Measurements from ENCODE around the gene EEF1AKMT1. TPM values are rescaled to one million over a fixed set of nuclear protein-coding genes. Genes with fewer than 3 reads are reported as not detected.

Gene EEF1AKMT1
- total and polyA plus RNA-seq, 2 donors (not counting 1 experiment from before 2014, with no cell fraction given), result 2.9 to 4.9 TPM

DNA sequence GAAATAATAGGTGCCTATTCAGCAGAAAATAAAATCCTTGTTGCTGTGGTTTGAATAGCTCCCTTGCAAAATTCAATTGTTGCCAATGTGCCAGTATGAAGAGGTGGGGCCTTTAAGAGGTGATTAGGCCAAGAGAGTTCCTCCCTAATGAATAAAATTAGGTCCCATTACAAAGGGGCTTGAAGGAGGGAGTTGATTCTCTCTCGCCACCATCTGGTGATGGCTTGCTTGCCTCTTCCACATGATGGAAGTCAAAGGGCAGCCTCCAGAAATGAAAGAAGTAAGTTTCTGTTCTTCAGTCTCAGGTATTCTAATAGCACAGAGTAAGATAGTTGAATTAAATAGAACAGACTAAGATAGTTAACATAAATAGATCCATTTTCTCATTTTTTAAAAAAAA lies 3.0 kb upstream of the EEF1AKMT1 start:
- H2AFZ ChIP-seq (ENCODE audit: insufficient read depth, low read depth, low read length, poor library complexity, severe bottlenecking), result no peak overlapping the region
- H3K9me3 ChIP-seq (ENCODE audit: control extremely low read depth in 1 of 3, control insufficient read depth in 2 of 3, insufficient read depth in 1 of 3, low read length in 2 of 3), result no peaks in the 10 kb centered on the region
- H3K27me3 Mint-ChIP-seq, result no peaks in the 10 kb centered on the region
- H4K20me1 ChIP-seq (ENCODE audit: control insufficient read depth, insufficient read depth, low read length, poor library complexity, severe bottlenecking), result no peaks in the 10 kb centered on the region
- no peaks in the 10 kb centered on the region for H3K9me3 Mint-ChIP-seq (ENCODE audit: insufficient read depth)
- H3K9ac ChIP-seq (ENCODE audit: low read length), result no peak overlapping the region
- no peak for ATAC-seq (ENCODE audit: low read depth)
- no peak overlapping the region for H3K4me2 ChIP-seq (replicated peaks; ENCODE audit: low read depth, low read length, poor library complexity, severe bottlenecking)
- DNase-seq, result no peak
- no peaks in the 10 kb centered on the region for H3K36me3 ChIP-seq (replicated peaks in 1 of 2; ENCODE audit: control extremely low read depth in 1 of 2, control insufficient read depth in 1 of 2, extremely low read depth in 1 of 2, insufficient read depth in 2 of 2, low read length in 1 of 2)
- POLR2A ChIA-PET, result interaction anchor here (0.7 kb wide), 1 partner anchor 362 kb away, joined by 8 read pairs; no protein-coding TSS in a partner anchor
- TF ChIP-seq, protein P1, sequence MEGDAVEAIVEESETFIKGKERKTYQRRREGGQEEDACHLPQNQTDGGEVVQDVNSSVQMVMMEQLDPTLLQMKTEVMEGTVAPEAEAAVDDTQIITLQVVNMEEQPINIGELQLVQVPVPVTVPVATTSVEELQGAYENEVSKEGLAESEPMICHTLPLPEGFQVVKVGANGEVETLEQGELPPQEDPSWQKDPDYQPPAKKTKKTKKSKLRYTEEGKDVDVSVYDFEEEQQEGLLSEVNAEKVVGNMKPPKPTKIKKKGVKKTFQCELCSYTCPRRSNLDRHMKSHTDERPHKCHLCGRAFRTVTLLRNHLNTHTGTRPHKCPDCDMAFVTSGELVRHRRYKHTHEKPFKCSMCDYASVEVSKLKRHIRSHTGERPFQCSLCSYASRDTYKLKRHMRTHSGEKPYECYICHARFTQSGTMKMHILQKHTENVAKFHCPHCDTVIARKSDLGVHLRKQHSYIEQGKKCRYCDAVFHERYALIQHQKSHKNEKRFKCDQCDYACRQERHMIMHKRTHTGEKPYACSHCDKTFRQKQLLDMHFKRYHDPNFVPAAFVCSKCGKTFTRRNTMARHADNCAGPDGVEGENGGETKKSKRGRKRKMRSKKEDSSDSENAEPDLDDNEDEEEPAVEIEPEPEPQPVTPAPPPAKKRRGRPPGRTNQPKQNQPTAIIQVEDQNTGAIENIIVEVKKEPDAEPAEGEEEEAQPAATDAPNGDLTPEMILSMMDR (IDR thresholded peaks at IDR 0.05), result no peak
- no peak for TF ChIP-seq EZH2 (IDR thresholded peaks at IDR 0.05; ENCODE audit: borderline replicate concordance, insufficient read depth, low read depth, low read length, poor library complexity, severe bottlenecking)
- WGBS (ENCODE audit: insufficient coverage), result no CpG with 5 or more reads among the region's 1 CpG
- intact Hi-C loops (cut with micrococcal nuclease), result loop anchor here (10.0 kb wide), 5 partner anchors 48 to 358 kb away; partner anchors contain the start of genes CRYL1, IFT88 and XPO4
- H3K4me1 ChIP-seq (ENCODE audit: control insufficient read depth in 2 of 2, insufficient read depth in 2 of 2, low read length in 2 of 2), result peaks cover 7 to 15% of the 10 kb centered on the region in 2 donors
- CTCF ChIA-PET, result no interaction called here
- H3K27me3 ChIP-seq (replicated peaks in 1 of 4; ENCODE audit: control extremely low read depth in 1 of 4, control insufficient read depth in 3 of 4, insufficient read depth in 4 of 4, low read length in 3 of 4), result no peaks in the 10 kb centered on the region
- H3K4me3 ChIP-seq (ENCODE audit: control extremely low read depth in 1 of 5, extremely low read depth in 1 of 5, insufficient read depth in 1 of 5, low read depth in 2 of 5, low read length in 4 of 5), result no peak overlapping the region
- no peak overlapping the region for H3K27ac ChIP-seq (ENCODE audit: low read length in 2 of 2)
- no peak overlapping the region for H3K27ac Mint-ChIP-seq
- peaks cover 5% of the 10 kb centered on the region for H3K79me2 ChIP-seq (ENCODE audit: control insufficient read depth, insufficient read depth, low read length)
- H3K4me1 Mint-ChIP-seq, result peaks cover 14% of the 10 kb centered on the region
- no peak overlapping the region for H3K4me3 Mint-ChIP-seq

DNA sequence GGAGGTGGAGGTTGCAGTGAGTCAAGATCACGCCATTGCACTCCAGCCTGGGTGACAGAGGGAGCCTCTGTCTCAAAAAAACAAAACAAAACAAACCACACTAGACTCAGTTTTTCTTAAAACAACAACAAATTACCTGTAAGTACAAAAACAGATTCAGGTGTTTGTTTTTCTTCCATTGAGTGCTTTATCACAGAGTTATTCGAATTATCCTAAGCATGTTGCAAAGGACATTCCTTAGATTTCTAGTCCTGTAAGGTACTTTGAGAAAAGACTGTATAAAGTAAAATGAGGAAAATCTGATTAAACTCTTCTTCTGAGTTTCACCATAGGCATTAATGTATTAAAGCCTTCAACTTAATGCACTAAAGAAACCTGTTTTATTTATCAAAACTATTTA lies 2.2 kb upstream of the EEF1AKMT1 start:
- no CpG with 5 or more reads among the region's 2 CpGs for WGBS (ENCODE audit: insufficient coverage)
- Histone ChIP-seq H3K4me1 (ENCODE audit: control insufficient read depth in 2 of 2, insufficient read depth in 2 of 2, low read length in 2 of 2) (peaks cover 7 to 15% of the 10 kb centered on the region in 2 donors), H3K27ac (ENCODE audit: low read length in 2 of 2) (no peak overlapping the region), H2AFZ (ENCODE audit: insufficient read depth, low read depth, low read length, poor library complexity, severe bottlenecking) (no peak overlapping the region), H3K36me3 (replicated peaks in 1 of 2; ENCODE audit: control extremely low read depth in 1 of 2, control insufficient read depth in 1 of 2, extremely low read depth in 1 of 2, insufficient read depth in 2 of 2, low read length in 1 of 2) (no peaks in the 10 kb centered on the region), H3K27me3 (replicated peaks in 1 of 4; ENCODE audit: control extremely low read depth in 1 of 4, control insufficient read depth in 3 of 4, insufficient read depth in 4 of 4, low read length in 3 of 4) (no peaks in the 10 kb centered on the region), H4K20me1 (ENCODE audit: control insufficient read depth, insufficient read depth, low read length, poor library complexity, severe bottlenecking) (no peaks in the 10 kb centered on the region), H3K79me2 (ENCODE audit: control insufficient read depth, insufficient read depth, low read length) (peaks cover 6% of the 10 kb centered on the region), H3K9ac (ENCODE audit: low read length) (no peak overlapping the region), H3K4me3 (ENCODE audit: control extremely low read depth in 1 of 5, extremely low read depth in 1 of 5, insufficient read depth in 1 of 5, low read depth in 2 of 5, low read length in 4 of 5) (no peak overlapping the region), H3K4me2 (replicated peaks; ENCODE audit: low read depth, low read length, poor library complexity, severe bottlenecking) (no peak overlapping the region), H3K9me3 (ENCODE audit: control extremely low read depth in 1 of 3, control insufficient read depth in 2 of 3, insufficient read depth in 1 of 3, low read length in 2 of 3) (no peaks in the 10 kb centered on the region)
- CTCF ChIA-PET, result no interaction called here
- Mint-ChIP-seq H3K4me3 (no peak overlapping the region), H3K4me1 (peaks cover 16% of the 10 kb centered on the region), H3K27ac (no peak overlapping the region), H3K9me3 (ENCODE audit: insufficient read depth) (no peaks in the 10 kb centered on the region), H3K27me3 (no peaks in the 10 kb centered on the region)
- TF ChIP-seq, protein P1 (IDR thresholded peaks at IDR 0.05), result no peak
- TF ChIP-seq EZH2 (IDR thresholded peaks at IDR 0.05; ENCODE audit: borderline replicate concordance, insufficient read depth, low read depth, low read length, poor library complexity, severe bottlenecking), result no peak
- ATAC-seq (ENCODE audit: low read depth), result no peak
- POLR2A ChIA-PET, result interaction anchor here (0.7 kb wide), 1 partner anchor 361 kb away, joined by 8 read pairs; no protein-coding TSS in a partner anchor
- intact Hi-C loops (cut with micrococcal nuclease), result loop anchor here (10.0 kb wide), 5 partner anchors 49 to 359 kb away; partner anchors contain the start of genes CRYL1, IFT88 and XPO4
- no peak for DNase-seq

Data from B cell (primary cell).